ENCODE data around the gene RXFP2.

Gene RXFP2

DNA sequence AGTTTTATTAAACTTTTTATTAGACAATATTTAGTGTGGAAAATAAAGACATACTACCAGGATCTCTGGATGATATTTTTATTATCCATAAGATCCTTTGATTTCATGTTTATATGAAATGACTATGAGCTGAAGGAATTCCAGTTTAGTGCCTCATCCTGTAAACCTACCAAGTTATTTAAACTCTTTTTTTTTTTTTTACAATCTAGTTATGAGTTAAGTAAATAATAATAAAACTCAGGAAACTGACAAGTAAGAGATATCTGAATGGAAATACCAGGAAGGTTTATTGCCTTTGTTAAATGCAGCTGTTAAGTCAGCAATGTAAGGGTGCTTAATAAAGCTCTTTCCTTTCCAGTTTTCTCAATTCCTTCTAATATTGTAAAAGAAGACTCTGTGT lies 53.9 kb downstream of the RXFP2 start:
- no peak overlapping the region for H3K27ac Mint-ChIP-seq
- H3K4me3 Mint-ChIP-seq = no peak overlapping the region
- ATAC-seq = no peak
- DNase-seq (ENCODE audit: low spot score in 2 of 2) = no peak
- no peaks in the 10 kb centered on the region for H3K9me3 Mint-ChIP-seq
- no peaks in the 10 kb centered on the region for H3K4me1 Mint-ChIP-seq
- no peaks in the 10 kb centered on the region for H3K36me3 Mint-ChIP-seq

DNA sequence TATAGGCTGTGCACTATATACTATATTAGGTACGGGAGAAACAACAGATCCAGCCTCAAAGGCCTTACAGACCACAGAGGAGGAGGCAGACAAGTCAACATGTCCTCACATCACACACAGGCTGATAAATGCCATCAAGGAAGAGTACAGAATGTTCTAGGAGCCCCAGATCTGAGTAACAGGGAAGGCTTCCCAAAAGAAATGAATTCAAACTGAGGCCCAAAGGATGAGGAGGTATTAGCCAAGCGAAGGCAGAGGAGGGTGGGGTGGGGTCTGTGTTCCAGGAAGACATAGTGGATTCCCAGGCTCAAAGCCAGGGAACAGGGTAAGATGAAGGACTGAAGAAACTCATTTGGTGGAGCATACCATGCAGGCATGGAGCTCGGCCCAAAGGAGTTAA lies 55.1 kb downstream of the RXFP2 start:
- DNase-seq (ENCODE audit: low spot score in 2 of 2) = no peak
- Mint-ChIP-seq H3K27ac (no peak overlapping the region), H3K9me3 (no peaks in the 10 kb centered on the region), H3K36me3 (no peaks in the 10 kb centered on the region), H3K4me1 (no peaks in the 10 kb centered on the region), H3K4me3 (no peak overlapping the region)
- no peak for ATAC-seq

DNA sequence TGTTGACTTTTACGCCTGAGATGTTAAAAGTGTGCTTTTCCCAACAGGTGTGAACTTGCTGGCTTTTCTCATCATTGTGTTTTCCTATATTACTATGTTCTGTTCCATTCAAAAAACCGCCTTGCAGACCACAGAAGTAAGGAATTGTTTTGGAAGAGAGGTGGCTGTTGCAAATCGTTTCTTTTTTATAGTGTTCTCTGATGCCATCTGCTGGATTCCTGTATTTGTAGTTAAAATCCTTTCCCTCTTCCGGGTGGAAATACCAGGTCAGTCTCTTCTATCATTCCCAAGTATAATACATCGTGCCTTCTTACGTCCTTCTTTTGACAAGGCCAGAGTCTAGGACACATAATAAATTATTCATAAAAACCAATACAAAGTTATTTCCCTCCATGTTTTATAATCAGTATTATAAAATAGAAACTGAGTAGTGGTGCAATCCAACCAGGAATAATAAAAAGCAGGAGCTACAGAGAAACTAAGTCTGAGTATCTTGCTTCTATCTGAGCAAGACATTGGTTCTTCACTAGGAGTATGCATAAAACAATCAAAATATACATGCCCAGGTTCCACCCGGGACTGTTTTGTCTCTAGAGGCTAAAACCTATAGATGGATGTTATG lies 57.9 kb downstream of the RXFP2 start:
- Mint-ChIP-seq H3K4me1 (peaks cover 7% of the 10 kb centered on the region), H3K27ac (no peak overlapping the region), H3K4me3 (no peak overlapping the region), H3K36me3 (no peaks in the 10 kb centered on the region), H3K9me3 (no peaks in the 10 kb centered on the region)
- ATAC-seq (no peak), DNase-seq (ENCODE audit: low spot score in 2 of 2) (no peak)

DNA sequence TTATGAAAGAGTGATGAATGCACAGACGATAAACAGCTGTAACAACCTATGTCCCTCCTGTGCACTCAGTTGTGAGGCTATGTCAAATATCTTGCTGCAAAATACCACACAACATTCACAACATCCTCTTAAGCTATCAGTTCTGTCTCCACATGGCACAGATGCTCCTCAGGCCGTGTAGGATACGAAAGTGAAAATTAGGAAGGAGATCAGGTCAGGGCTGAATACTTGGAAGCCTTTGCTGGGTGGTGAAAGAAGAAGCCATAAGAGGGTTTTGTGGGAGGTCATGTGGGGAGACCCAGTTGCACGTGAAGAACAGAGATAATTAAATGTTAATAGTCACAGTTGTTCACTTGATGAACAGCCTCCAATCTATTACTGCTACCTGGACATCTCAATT lies 58.9 kb downstream of the RXFP2 start:
- ATAC-seq (no peak), DNase-seq (ENCODE audit: low spot score in 2 of 2) (no peak)
- Mint-ChIP-seq H3K36me3 (no peaks in the 10 kb centered on the region), H3K4me3 (no peak overlapping the region), H3K27ac (no peak overlapping the region), H3K9me3 (no peaks in the 10 kb centered on the region), H3K4me1 (peaks cover 7% of the 10 kb centered on the region)

DNA sequence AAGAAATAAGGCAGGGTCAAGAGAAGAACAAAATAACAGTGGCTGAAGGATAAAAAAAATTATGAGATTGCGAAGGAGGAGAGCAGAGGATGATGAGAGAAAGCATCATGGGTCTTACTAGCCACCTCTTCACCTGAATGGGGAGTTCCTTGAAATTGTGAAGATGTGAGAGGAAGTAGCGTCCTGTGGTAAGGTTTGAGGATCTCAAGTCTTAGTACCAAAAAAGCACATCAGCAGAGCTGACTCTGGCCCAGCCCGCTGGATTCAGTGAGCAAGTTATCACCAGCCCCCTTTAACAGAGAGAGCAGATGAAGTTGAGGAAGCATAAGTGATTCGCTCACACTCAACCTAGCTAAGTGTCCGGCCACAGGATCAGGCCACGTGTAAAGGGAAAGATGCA lies 61.8 kb downstream of the RXFP2 start:
- H3K4me3 Mint-ChIP-seq = no peak overlapping the region
- H3K9me3 Mint-ChIP-seq = no peaks in the 10 kb centered on the region
- H3K4me1 Mint-ChIP-seq = peaks cover 16% of the 10 kb centered on the region

DNA sequence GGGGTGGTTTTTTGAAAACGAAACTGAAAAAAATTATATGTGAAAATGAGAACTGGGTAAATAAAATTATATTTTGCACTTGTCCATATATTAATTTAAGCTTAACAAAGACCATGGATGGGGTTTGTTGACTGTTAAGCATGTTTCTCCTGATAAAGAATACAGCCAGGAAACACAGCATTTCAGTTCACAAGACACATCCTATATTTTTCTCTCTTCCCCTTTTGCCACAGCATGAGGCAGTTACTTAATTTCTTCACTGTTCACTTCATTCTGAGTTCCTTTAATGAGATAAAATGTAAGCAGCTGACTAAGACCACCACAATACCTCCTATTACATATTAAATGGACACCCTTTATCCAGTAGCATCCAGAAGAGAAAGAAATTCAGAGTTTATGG lies 64.0 kb downstream of the RXFP2 start:
- Mint-ChIP-seq H3K9me3 (no peaks in the 10 kb centered on the region), H3K4me1 (peaks cover 33% of the 10 kb centered on the region), H3K27ac (no peak overlapping the region), H3K4me3 (no peak overlapping the region), H3K36me3 (no peaks in the 10 kb centered on the region)
- no peak for DNase-seq (ENCODE audit: low spot score in 2 of 2)
- no peak for ATAC-seq

More for the DNA sequence above, 61.8 kb downstream of the RXFP2 start:
- H3K36me3 Mint-ChIP-seq = no peaks in the 10 kb centered on the region
- H3K27ac Mint-ChIP-seq = no peak overlapping the region
- DNase-seq (ENCODE audit: low spot score in 2 of 2) (no peak), ATAC-seq (peak; percentile 51)

DNA sequence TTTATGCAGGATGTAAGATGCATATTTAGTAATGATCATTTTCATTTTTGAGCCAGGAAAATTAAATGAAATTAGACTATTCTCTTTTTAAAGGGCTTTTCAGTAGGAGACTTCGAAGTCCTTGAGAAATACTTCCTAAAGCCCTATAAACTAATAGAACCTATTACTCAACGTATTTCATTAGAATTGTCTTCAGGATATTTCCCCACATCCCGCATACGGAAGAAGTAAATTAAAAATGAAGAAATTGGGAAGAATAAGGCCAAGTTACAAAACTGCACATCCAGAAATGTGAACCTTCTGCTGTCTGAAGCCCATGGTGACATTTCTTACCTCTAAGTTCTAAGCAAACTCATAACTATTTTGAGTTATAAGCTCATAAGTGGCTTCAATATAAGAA lies 66.5 kb downstream of the RXFP2 start:
- ATAC-seq (no peak), DNase-seq (ENCODE audit: low spot score in 2 of 2) (no peak)
- H3K36me3 Mint-ChIP-seq = no peaks in the 10 kb centered on the region
- peaks cover 30% of the 10 kb centered on the region for H3K4me1 Mint-ChIP-seq
- H3K27ac Mint-ChIP-seq = no peak overlapping the region
- H3K4me3 Mint-ChIP-seq = no peak overlapping the region
- H3K9me3 Mint-ChIP-seq = peaks cover 3% of the 10 kb centered on the region

DNA sequence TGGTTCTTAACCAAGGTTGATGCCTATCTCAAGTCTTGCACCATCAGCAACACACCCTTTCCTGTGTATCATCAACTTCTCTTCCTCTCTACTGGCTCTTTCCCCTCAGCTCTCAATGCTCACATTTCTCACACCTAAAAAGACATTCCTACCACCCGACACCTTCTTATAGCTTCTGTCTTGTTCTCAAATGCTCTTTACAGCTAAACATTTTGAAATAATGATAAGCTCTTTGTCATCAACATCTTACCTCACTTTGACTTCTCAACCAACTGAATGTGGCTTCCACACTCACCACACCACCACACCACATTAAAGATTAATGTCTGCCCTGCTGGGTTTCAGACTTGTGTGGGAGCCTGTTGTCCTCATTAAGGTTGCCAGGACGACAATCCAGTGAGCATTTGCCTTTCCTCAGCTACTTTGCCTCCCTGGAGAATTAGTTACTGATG lies 67.8 kb downstream of the RXFP2 start:
- Mint-ChIP-seq H3K4me3 (peak overlapping the region; percentile 8), H3K27ac (peak overlapping the region; percentile 4), H3K36me3 (no peaks in the 10 kb centered on the region), H3K4me1 (peaks cover 26% of the 10 kb centered on the region), H3K9me3 (peaks cover 3% of the 10 kb centered on the region)
- ATAC-seq (peak; percentile 93), DNase-seq (ENCODE audit: low spot score in 2 of 2) (no peak)

DNA sequence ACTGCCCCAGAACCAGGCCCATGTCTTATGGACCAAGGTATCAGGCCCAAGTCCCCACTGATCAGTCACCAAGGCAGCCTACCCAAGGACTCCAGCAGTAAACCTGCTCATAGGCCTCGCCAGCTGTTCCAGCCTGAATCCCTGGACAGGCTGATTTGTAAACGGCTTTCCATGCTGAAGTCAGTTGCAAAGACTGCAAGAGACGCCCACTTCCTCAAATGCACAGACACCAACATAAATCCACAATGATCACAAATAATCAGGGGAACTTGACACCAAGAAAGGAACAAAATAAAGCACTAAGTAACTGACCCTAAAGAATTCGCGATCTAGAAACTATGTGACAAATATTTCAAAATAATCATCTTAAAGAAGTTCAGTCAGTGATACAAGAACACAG lies 75.2 kb downstream of the RXFP2 start:
- no peaks in the 10 kb centered on the region for H3K36me3 Mint-ChIP-seq
- no peak for DNase-seq (ENCODE audit: low spot score in 2 of 2)
- peaks cover 20% of the 10 kb centered on the region for H3K9me3 Mint-ChIP-seq
- H3K4me1 Mint-ChIP-seq = no peaks in the 10 kb centered on the region
- ATAC-seq = no peak
- H3K27ac Mint-ChIP-seq = no peak overlapping the region
- H3K4me3 Mint-ChIP-seq = no peak overlapping the region

DNA sequence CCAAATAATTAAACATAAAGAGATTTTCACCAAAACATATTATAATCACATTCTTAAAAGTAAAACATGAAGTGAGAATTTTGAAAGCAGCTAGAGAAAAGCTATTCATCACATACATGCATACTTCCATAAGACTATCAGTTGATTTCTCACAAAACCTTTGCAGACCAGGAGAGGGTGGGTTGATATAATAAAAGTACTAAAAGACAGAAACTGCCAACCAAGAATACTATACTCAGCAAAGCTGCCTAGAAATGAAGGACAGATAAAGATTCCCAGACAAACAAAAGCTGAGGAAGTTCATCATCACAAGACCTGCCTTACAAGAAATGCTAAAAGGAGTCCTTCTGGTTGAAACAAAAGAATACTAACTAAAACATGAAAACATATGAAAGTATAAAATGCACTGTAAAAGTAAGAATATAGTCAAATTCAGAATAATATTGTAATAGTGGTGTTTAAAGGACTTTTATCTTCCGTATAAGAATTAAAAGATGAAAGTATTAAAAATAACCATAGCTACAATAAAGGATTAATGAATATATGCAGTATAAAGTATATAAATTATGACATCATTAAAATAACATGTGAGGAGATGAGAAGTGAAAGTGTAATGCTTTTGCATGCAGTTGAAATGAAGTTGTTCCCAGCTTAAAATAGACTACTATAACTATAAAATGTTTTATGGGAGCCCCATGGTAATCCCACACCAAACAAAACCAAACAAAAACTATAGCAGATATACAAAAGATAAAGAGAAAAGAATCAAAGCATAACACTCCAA lies 76.2 kb downstream of the RXFP2 start:
- Mint-ChIP-seq H3K9me3 (peaks cover 17% of the 10 kb centered on the region), H3K36me3 (no peaks in the 10 kb centered on the region), H3K4me1 (no peaks in the 10 kb centered on the region), H3K27ac (no peak overlapping the region), H3K4me3 (no peak overlapping the region)
- ATAC-seq (no peak), DNase-seq (ENCODE audit: low spot score in 2 of 2) (no peak)

DNA sequence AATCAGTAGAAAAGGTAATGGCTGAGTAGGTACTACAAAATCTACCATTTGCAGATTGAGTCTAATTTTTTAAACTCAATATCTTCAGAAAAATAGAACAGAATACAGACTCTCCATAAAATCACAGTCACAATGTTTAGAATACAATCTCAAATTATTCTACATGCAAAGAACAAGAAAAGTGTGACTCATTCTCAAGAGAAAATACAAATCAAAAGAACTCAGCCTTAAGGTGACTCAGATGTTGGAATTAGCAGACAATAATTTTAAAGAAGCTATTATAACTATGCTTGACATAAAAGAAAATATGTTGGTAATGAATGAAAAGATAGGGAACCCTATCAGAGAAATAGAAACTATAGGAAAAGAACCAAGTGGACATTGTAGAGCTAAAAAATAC lies 78.9 kb downstream of the RXFP2 start:
- no peaks in the 10 kb centered on the region for H3K36me3 Mint-ChIP-seq
- DNase-seq (ENCODE audit: low spot score in 2 of 2) = no peak
- no peak for ATAC-seq
- no peak overlapping the region for H3K27ac Mint-ChIP-seq
- no peaks in the 10 kb centered on the region for H3K4me1 Mint-ChIP-seq
- peaks cover 17% of the 10 kb centered on the region for H3K9me3 Mint-ChIP-seq
- no peak overlapping the region for H3K4me3 Mint-ChIP-seq

DNA sequence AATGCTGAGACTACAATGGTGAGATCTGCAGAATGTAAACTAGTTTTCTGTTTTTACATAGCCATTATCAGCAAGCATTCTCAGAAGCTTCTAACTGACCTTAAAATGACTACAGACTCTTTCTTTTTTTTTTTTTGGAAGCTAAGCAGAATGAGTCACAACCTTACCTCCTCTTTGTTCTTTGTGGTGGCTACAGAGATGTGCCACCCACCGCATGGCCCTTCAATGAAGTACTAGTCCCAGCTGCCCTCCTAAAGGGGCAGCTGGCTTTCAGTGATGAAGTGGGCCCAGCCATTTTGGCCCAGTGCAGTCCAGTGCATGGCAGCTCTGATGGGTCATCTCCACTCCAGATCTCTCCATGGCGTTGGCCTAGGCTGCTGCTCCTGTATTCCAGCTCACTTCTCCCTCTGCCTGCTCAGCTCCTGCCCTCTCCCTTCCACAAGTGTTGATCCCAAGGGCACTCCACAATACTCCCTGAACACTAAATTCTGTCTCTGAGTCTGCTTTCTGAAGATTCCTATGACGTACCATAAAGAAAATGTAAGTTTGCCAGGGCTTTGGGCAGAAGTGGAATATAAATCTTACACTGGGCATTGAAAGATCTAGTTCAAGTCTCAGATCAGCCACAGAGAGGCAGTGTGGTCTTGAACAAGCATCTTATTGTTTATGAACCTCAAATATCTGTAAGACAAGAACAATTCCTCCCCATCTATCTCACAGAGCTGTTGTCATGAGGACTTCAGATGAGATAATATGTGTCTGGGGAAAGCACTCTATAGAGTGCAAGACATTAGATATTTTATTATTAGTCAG lies 85.6 kb downstream of the RXFP2 start:
- no peaks in the 10 kb centered on the region for H3K9me3 Mint-ChIP-seq
- no peaks in the 10 kb centered on the region for H3K36me3 Mint-ChIP-seq
- DNase-seq (ENCODE audit: low spot score in 2 of 2) (no peak), ATAC-seq (peak; percentile 84)
- peaks cover 7% of the 10 kb centered on the region for H3K4me1 Mint-ChIP-seq
- H3K27ac Mint-ChIP-seq = no peak overlapping the region
- H3K4me3 Mint-ChIP-seq = no peak overlapping the region

DNA sequence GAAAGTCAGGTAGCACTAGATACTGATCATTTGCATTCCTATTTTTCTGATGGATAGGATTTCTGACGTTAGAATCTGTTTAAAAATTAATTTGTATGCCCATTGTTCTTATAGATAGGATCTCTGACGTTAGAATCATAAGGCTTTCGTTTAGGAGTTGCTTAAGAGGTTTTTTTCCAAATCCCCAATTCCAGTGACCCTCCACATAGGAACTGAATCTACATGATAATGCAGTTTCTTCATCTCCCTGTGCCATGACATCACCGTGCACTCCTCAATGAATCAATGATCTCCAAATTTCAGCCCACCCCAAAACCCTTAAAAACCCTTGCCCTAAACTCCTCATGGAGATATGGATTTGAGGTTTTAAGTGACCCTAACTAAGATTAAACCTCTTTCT lies 87.2 kb downstream of the RXFP2 start:
- Mint-ChIP-seq H3K27ac (no peak overlapping the region), H3K4me1 (peaks cover 7% of the 10 kb centered on the region), H3K9me3 (no peaks in the 10 kb centered on the region), H3K4me3 (no peak overlapping the region), H3K36me3 (no peaks in the 10 kb centered on the region)
- ATAC-seq = no peak
- DNase-seq (ENCODE audit: low spot score in 2 of 2) = no peak

DNA sequence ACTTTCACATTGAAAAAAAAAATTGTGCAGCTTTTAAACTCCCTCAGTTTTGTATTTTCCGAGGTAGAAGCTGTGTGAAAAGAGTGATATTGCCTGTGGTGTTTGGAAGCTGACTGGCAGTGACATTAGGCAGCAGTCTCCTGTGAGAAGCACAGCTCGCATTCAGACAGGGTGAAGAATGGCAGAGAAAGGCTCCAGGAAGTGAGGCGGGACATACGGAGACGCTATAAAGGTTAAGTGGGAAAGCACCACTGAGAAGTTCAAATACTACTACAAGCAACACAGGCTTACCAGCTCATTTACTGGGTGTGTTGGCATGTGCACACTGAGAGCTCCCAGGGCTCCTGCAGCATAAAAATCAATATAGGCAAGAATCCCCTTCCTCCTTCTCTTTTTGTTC lies 88.4 kb downstream of the RXFP2 start:
- H3K27ac Mint-ChIP-seq = no peak overlapping the region
- peaks cover 7% of the 10 kb centered on the region for H3K4me1 Mint-ChIP-seq
- H3K9me3 Mint-ChIP-seq = no peaks in the 10 kb centered on the region
- DNase-seq (ENCODE audit: low spot score in 2 of 2) (no peak), ATAC-seq (no peak)
- no peaks in the 10 kb centered on the region for H3K36me3 Mint-ChIP-seq
- no peak overlapping the region for H3K4me3 Mint-ChIP-seq

DNA sequence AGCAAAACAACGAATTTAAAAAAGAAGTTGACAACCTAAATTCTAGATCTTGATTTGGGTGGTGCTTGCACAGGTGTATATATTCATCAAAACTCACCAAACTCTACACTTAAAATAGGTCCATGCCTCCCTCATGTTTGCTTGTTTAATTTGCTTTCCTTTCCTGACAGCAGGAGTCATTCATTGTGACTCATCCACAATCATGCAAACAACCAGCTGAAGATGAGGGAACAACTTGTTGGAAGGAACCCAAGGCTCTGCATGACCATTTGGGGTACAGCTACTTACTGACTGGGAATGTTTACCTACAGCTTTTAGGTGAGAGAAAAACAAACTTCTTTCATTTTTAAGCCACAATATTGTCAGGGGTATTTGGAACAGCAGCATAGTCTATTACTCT lies 96.6 kb downstream of the RXFP2 start:
- ATAC-seq (no peak), DNase-seq (ENCODE audit: low spot score in 2 of 2) (no peak)
- Mint-ChIP-seq H3K4me3 (no peak overlapping the region), H3K4me1 (no peaks in the 10 kb centered on the region), H3K36me3 (no peaks in the 10 kb centered on the region), H3K9me3 (no peaks in the 10 kb centered on the region), H3K27ac (no peak overlapping the region)

DNA sequence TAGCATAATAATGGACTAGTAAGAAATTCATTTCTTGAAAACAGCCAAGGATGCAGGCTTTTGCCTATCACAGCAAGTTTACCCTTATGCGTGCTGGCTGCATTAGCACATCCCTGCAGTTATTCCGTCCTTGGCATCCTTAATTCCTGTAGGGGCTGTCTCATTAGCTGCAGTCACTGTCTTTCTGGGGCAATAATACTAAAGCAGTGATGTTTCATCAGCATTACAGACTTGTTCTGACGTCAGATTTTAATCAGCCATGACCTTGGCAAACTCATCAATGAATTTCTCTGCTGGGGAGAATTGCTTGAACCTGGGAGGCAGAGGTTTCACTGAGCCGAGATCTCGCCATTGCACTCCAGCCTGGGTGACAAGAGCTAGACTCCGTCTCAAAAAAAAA lies 103.7 kb downstream of the RXFP2 start:
- Mint-ChIP-seq H3K4me3 (no peak overlapping the region), H3K27ac (no peak overlapping the region), H3K36me3 (no peaks in the 10 kb centered on the region), H3K4me1 (no peaks in the 10 kb centered on the region), H3K9me3 (no peaks in the 10 kb centered on the region)
- DNase-seq (ENCODE audit: low spot score in 2 of 2) (no peak), ATAC-seq (no peak)
